Muscle layer of colon (tissue), 2 donors: ENCODE measurements around the gene CCIN.
A peak's percentile ranks its signal among the peaks of the same experiment; 100 is the strongest.
"Not testable (repeated sequence)": the region's sequence is repeated elsewhere in the genome, so short reads cannot be mapped to it uniquely, and the experiment has no call there.

Experiments used
- H3K27ac ChIP-seq: one replicate; pipeline ENCODE4 v1.7.0; 2013; ENCODE audit warnings: low read depth, mild to moderate bottlenecking, low read length, moderate library complexity
- H3K27me3 ChIP-seq, 2 donors: one replicate each; pipeline ENCODE4 v1.7.0; 2013; ENCODE audit warnings: low read length in 2 of 2, mild to moderate bottlenecking in 2 of 2; ENCODE audit not compliant: insufficient read depth in 2 of 2, control insufficient read depth in 1 of 2
- H3K36me3 ChIP-seq: one replicate; pipeline ENCODE4 v1.7.0; 2013; ENCODE audit warnings: mild to moderate bottlenecking, low read length; ENCODE audit not compliant: insufficient read depth
- H3K4me1 ChIP-seq: one replicate; pipeline ENCODE4 v1.7.0; 2013; ENCODE audit warnings: mild to moderate bottlenecking, low read length; ENCODE audit not compliant: insufficient read depth
- H3K4me3 ChIP-seq, 2 donors: one replicate each; pipeline ENCODE4 v1.7.0; 2013; ENCODE audit warnings: low read length in 2 of 2, low read depth in 1 of 2, mild to moderate bottlenecking in 1 of 2, moderate library complexity in 1 of 2
- H3K9ac ChIP-seq: one replicate; pipeline ENCODE4 v1.7.0; 2013; ENCODE audit warnings: low read length
- H3K9me3 ChIP-seq: one replicate; pipeline ENCODE4 v1.7.0; 2013; ENCODE audit warnings: mild to moderate bottlenecking, low read length
- donor health status: abdominal sarcoma.
- donor health status: Adenocarcinoma of cecum.

Gene CCIN

DNA sequence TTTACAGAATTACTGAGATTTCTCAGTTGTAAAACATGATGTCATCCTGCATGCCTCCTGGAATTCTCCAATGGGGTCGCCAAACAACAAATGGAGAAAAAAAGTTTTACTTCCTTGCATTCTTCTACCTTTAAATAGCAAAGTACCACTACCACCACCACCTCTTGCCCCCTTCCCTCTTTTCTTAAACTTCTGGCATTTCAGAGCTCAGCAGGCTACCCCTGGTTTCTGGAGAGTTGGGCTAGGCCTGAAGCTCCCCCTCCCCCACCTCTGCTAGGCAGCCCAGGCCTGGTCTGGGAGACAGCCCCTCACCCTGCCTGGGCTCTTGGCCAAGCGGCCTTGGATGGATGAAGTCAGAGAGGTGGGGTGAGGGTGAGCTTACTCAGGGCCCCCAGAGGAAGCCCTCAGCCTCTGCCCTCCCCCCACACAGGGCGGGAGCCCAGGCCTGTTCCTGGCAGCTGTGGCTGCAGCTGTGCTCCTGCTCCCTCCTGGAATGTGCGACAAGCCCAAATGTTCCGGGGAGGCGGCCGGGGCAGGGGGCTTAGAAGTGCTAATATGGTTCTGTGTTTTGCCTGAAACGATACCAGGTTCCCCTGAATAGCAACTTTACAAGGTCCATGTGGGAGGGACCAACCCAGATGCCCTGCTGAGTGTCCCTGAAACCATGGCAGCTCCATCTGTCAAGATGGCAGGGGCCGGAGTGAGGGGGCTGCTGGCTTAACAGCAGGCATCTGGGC, 6.0 kb upstream of the CCIN start:
- Histone ChIP-seq H3K36me3 (no peaks in the 10 kb centered on the region), H3K9me3 (no peaks in the 10 kb centered on the region), H3K4me1 (peaks cover 43% of the 10 kb centered on the region), H3K4me3 (peak overlapping the region in 1 of 2 donors; percentile 21), H3K9ac (no peak overlapping the region), H3K27me3 (no peaks in the 10 kb centered on the region), H3K27ac (peak overlapping the region; percentile 71)

- H3K9ac ChIP-seq: no peak overlapping the region
Observed at GRCh38 chr9:36163786-36164170, 5.4 kb upstream of the CCIN start.

GRCh38 chr9:36164372-36164771, 4.8 kb upstream of the CCIN start:
- no peaks in the 10 kb centered on the region for H3K9me3 ChIP-seq
- no peak overlapping the region for H3K4me3 ChIP-seq
- H3K4me1 ChIP-seq: peaks cover 31% of the 10 kb centered on the region
- H3K27me3 ChIP-seq: no peaks in the 10 kb centered on the region
- H3K27ac ChIP-seq: peak overlapping the region; percentile 71
- no peak overlapping the region for H3K9ac ChIP-seq
- no peaks in the 10 kb centered on the region for H3K36me3 ChIP-seq

More at GRCh38 chr9:36163786-36164170, 5.4 kb upstream of the CCIN start:
- Histone ChIP-seq H3K36me3 (no peaks in the 10 kb centered on the region), H3K9me3 (no peaks in the 10 kb centered on the region), H3K27me3 (no peaks in the 10 kb centered on the region), H3K27ac (peak overlapping the region; percentile 71), H3K4me3 (peak overlapping the region in 1 of 2 donors; percentile 21), H3K4me1 (peaks cover 37% of the 10 kb centered on the region)

DNA sequence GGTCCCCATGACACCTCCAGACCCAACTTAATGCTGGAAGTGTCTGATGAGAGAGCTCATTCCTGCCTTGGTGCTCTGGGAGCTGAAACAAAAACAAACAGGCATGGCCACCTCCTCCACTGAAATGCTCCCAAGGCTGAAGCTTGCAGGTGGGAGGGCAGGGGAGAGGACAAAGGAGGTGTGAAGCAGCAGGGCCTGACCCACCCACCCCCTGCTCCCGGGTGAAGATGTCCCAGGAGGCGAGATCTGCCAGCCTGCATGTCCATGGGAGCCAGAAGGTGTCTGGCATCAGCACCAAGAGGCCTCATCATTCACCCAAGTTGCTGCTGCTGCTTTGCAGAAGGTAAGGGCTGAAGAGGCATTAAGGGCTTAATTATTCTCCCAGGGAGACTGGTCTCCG, 4.2 kb upstream of the CCIN start:
- H3K27ac ChIP-seq: peak overlapping the region; percentile 71
- no peaks in the 10 kb centered on the region for H3K27me3 ChIP-seq
- no peak overlapping the region for H3K9ac ChIP-seq
- no peaks in the 10 kb centered on the region for H3K36me3 ChIP-seq
- peaks cover 28% of the 10 kb centered on the region for H3K4me1 ChIP-seq
- no peak overlapping the region for H3K4me3 ChIP-seq
- no peaks in the 10 kb centered on the region for H3K9me3 ChIP-seq

GRCh38 chr9:36165826-36166167, 3.4 kb upstream of the CCIN start:
- peaks cover 28% of the 10 kb centered on the region for H3K4me1 ChIP-seq
- no peaks in the 10 kb centered on the region for H3K36me3 ChIP-seq
- no peaks in the 10 kb centered on the region for H3K9me3 ChIP-seq
- peak overlapping the region; percentile 82 to 83 for H3K4me3 ChIP-seq
- H3K27me3 ChIP-seq: no peaks in the 10 kb centered on the region
- H3K27ac ChIP-seq: peak overlapping the region; percentile 73
- H3K9ac ChIP-seq: no peak overlapping the region

- Histone ChIP-seq H3K27me3 (no peaks in the 10 kb centered on the region), H3K9ac (no peak overlapping the region), H3K4me3 (peak overlapping the region; percentile 82 to 83), H3K9me3 (no peaks in the 10 kb centered on the region), H3K27ac (peak overlapping the region; percentile 73), H3K36me3 (no peaks in the 10 kb centered on the region), H3K4me1 (peaks cover 28% of the 10 kb centered on the region)
Observed at GRCh38 chr9:36166168-36166927, 2.8 kb upstream of the CCIN start.

- Histone ChIP-seq H3K36me3 (no peaks in the 10 kb centered on the region), H3K4me3 (no peak overlapping the region), H3K27ac (no peak overlapping the region), H3K27me3 (no peaks in the 10 kb centered on the region), H3K4me1 (peaks cover 9% of the 10 kb centered on the region), H3K9ac (no peak overlapping the region), H3K9me3 (no peaks in the 10 kb centered on the region)
Observed at GRCh38 chr9:36169708-36170107, 520 bp downstream of the CCIN start.

- Histone ChIP-seq H3K27me3 (no peaks in the 10 kb centered on the region), H3K9ac (no peak overlapping the region), H3K27ac (no peak overlapping the region), H3K9me3 (no peaks in the 10 kb centered on the region), H3K4me3 (no peak overlapping the region), H3K36me3 (no peaks in the 10 kb centered on the region), H3K4me1 (peaks cover under 1% of the 10 kb centered on the region)
Observed at GRCh38 chr9:36170531-36170930, 1.3 kb downstream of the CCIN start.

- Histone ChIP-seq H3K9me3 (no peaks in the 10 kb centered on the region), H3K4me1 (no peaks in the 10 kb centered on the region), H3K27me3 (no peaks in the 10 kb centered on the region), H3K9ac (no peak overlapping the region), H3K4me3 (no peak overlapping the region), H3K36me3 (no peaks in the 10 kb centered on the region), H3K27ac (no peak overlapping the region)
Observed at GRCh38 chr9:36173861-36174260, 4.7 kb downstream of the CCIN start.

DNA sequence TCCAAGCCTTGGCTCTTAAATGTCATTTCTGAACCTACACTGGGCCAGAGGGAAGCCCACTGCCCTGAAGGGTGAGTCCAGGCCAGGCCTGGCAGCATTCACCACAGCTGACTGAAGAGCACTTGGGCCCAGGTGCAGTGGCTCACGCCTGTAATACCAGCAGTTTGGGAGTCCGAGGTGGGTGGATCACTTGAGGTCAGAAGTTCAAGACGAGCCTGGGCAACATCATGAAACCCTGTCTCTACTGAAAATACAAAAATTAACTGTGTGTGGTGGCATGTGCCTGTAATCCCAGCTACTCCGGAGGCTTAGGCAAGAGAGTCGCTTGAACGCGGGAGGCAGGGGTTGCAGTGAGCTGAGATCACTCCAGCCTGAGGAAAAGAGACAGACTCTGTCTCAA, 5.1 kb downstream of the CCIN start:
- Histone ChIP-seq H3K27me3 (no peaks in the 10 kb centered on the region), H3K9me3 (no peaks in the 10 kb centered on the region), H3K9ac (no peak overlapping the region), H3K27ac (no peak overlapping the region), H3K4me3 (no peak overlapping the region), H3K4me1 (no peaks in the 10 kb centered on the region), H3K36me3 (no peaks in the 10 kb centered on the region)

DNA sequence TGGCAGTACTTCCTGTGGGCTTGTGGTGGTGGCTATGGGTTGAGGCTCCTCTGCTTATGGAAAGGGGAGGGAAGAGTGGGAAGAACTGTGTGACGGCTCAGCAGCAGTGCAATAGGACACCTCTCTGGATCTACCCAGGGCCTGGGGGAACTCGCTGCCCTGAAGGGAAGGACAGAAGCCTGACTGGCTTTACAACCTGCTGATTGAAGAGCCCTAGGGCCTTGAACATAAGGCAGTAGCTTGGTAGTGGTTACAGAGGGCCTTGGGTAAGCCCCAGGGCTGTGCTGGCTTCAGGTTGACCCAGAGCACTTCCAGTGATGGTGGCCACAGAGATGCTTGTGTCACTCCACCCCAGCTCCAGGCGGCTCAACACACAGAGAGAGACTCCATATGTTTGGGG, 5.5 kb downstream of the CCIN start:
- H3K4me3 ChIP-seq: no peak overlapping the region
- no peaks in the 10 kb centered on the region for H3K36me3 ChIP-seq
- H3K27me3 ChIP-seq: no peaks in the 10 kb centered on the region
- H3K4me1 ChIP-seq: no peaks in the 10 kb centered on the region
- no peak overlapping the region for H3K27ac ChIP-seq
- H3K9ac ChIP-seq: no peak overlapping the region
- H3K9me3 ChIP-seq: no peaks in the 10 kb centered on the region

- not testable (repeated sequence) for H3K36me3 ChIP-seq, H3K27ac ChIP-seq, H3K9me3 ChIP-seq
Observed at GRCh38 chr9:36175209-36175608, 6.0 kb downstream of the CCIN start.

More at GRCh38 chr9:36175209-36175608, 6.0 kb downstream of the CCIN start:
- H3K9ac ChIP-seq, H3K4me3 ChIP-seq, H3K27me3 ChIP-seq, H3K4me1 ChIP-seq: not testable (repeated sequence)
